ENCODE results near the gene FBN2.
"Not testable (repeated sequence)": the region's sequence is repeated elsewhere in the genome, so short reads cannot be mapped to it uniquely, and the experiment has no call there.

Gene FBN2

DNA sequence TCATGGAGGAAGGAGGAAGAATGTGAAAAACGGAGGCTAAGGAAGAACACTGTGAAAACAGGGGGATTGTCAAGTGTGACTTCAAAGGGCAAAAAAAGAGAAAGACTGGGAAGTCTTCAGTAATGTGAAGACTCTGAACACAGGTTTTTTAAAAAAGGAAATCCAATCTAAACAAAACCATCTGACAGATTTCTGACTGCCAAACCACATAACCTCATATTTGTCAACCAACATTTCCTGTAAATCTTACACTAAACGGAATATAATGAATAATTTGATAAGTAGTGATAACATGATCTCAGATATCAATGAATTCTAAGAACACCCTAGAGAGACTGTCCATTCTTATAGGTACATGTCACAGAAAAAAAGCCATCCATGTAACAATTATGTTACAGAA is 124.7 kb downstream of the FBN2 start:
- DNase-seq, result no peak

DNA sequence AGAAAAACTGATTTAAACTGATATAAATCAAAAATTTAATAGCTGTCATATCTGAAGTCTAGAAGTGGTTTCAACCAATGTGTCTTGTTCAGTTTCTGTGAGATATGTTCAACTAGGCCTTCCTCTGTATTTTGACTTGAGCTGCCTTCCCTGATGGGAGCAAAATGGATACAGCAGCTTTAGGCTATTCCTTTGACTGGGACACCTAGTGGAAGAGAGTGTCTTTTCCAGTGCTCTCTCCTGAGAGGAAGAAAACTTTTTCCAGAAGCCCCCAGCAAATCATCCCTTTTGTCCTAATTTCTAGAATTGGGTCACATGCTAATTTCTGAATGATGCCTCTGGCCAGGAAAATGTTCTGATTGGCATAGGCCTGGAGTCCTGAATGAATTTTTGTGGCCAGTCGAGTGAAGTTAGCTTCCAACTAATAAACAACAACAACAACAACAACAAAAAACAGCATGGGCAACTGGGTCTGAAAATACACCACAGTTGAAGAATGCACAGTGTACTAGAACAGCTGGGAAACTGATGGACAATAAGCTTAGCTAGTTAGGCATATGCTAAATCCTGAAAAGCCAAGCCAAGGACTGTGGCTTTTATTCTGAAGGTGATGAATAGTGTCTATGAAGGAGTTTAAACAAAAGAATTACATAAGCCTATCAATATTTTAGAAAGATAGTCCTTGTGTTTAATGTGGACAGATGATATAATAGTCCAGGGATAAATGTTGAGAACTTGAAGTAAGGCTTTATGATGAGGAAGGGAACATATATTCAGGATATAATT is 125.7 kb downstream of the FBN2 start:
- no peak for DNase-seq

DNA sequence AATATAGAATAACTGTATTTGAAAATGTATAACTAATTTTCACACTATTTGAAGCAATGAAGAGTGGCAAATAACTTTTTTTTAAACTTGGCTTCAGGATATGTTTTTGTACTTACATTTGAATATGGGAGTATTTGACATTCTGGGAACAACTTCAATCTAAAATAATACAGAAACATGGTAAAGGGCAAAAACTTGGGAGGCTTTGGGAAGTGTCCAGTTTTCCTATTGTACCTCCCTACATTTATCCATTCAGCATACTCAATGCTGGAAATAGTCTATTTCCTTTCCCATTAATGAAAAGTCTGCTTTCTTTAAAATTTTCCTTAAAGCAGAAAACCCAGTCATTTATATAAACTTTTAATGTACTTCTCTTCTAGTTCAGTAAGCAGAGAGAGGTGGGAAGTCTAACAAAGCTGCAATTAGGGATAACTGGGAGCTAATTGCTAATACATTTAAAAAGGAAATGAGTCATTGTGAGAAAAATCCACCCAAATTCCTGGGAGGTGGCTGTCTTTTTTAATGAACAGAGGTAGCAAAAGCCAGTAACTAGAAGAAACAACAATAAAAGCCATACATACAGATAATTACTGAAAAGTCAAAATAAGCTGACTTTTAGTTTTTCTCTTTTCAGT is 128.8 kb downstream of the FBN2 start:
- DNase-seq, result no peak

DNA sequence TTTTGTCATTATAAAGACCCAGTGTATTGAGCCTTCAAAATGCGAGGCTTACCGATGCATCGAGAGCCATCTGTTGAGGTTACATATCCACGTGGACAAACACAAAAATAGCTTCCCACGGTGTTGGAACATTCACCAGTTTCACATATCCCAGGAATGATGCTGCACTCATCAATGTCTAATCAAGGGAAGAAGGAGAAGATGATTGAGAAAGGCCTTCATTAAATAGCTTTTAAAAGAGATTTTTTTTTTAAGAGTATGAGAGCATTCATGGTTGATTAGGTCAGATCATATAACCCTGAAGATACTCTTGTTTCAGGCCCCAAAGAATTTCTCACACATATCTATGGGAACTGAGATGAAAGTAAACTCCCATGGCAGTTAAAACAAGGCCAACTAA is 129.4 kb downstream of the FBN2 start:
- no peak for DNase-seq

DNA sequence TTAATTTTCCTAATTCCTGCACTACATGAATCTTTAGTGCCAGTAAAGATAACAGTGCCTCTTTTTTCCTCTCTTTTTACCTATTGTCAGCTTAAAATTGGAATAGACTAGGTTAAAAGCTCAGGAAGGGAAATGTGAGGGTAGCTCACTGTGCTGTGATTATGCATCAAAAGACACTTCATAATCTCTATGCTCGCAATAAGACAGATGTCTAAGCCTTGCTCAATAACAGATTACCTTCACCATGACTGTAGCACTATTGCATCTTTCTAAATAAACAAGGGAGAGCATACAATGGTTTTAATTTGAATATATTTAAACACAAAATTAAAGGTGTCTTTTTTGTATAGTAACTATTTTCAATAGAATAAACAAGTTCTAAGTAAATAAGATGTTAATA is 130.1 kb downstream of the FBN2 start:
- no peak for DNase-seq

DNA sequence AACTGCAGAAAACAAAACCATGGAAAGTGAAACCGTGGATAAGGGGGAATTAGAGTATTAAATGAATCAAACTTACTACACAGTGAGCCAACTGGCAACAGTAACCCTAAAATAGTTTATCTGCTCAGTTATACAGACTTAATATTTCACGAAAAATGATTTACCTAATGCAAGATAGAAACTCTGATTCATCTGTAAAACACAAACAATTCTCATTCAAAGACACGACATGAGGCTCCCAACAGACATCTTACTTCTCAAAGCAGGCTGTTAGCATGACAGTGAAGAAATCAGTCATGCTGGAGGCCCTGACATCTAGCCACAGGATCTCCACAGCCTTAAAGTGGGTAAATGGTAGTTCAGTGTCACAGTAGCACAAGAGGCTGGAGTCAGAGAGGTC is 131.2 kb downstream of the FBN2 start:
- no peak for DNase-seq

DNA sequence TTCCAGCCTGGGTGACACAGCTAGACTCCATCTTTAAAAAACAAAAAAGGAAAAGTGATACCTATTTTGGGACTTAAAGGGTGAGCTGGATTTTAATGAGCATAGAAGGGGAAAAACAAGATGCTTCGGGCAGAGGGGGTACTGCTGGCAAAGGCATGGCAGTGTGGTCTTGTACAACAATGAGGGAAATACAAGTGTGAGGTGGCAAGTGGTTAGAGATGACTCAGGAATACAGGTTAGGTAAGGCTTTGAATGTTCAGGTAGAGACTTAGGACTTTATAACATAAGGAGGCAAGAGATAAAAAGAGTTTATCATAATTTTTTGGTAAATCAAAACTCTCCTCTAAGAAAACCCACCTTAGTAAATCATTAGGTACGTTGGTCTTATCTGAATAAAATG is 132.9 kb downstream of the FBN2 start:
- no peak for DNase-seq

DNA sequence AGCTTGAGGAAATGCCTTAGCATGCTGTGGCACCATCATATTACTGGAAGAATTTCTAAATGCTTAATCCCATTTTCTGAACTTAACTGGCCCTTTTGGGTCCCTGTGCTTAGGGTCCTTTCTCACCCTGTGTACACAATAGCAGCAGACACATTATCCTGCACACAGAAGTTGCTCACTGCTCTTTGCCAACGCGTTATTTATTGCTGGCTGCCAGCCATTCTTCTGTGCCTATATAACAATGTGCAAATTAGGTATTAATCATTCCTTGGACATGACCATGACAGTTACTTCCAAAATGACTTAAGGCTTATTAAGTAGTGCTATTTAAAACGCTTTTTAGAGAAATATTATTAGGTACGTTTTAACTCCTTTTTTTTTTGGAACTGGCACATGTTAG is 134.7 kb downstream of the FBN2 start:
- no peak for DNase-seq

DNA sequence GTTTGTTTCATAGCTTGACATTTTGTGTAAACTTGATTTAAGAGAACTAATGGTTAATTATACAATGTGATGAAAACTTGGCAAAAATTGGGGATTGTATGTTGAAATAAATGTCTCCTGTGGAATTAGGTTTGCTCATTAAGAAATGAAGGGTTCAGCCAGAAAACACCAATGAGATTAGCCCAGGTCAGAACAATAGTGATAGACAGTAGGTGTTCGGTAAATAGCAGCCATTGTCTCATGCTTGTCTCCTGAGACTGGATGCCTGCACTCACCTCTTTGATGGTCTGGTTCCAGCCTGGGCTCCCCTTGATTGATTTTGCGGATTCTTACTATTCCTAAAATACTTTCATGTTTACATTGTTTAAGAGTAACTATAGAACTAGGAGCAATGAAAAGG is 135.5 kb downstream of the FBN2 start:
- DNase-seq, result no peak

DNA sequence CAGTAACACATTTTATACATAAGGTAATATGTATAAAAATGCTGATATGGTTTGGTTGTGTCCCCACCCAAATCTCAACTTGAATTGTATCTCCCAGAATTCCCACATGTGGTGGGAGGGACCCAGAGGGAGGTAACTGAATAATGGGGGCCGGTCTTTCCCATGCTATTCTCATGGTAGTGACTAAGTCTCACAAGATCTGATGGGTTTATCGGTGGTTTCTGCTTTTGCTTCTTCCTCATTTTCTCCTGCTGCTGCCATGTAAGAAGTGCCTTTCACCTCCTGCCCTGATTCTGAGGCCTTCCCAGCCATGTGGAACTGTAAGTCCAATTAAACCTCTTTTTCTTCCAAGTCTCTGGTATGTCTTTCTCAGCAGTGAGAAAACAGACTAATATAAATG is 137.3 kb downstream of the FBN2 start:
- DNase-seq, result not testable (repeated sequence)

DNA sequence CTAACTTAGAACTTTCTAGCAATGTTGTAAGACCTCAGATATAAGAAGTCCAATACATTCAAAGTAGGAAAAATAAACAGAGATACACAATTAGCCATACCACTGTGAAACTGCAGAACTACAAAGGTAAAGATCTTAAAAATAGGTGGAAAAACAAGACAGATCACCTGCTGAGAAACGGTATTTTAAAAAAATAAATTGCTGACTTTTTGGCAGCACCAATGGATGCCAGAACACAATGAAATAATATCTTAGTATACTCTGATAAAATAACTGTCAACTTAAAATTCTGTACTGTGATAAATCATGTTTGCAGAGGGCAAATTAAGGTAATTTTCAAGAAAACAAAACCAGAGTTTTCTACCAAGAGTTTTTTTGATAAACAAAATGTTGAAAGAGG is 138.9 kb downstream of the FBN2 start:
- DNase-seq, result no peak

DNA sequence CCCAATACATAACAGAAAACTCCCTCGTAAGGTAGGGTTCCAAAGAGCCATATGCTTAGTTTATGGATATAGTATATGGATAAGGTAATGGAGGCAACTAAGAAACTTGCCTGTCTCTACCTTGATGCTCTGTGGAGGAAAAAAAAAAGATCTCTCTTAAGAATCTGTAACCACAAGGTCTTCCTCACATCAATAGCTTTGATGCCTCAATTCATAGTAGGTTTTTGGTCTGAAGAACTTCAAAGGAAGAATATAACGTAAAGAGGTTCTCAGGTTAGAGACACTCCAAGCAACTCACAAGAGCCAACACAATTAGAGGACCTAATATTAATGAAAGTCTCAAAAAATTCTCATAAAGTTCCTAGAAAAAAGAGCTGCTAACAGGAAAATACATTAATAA is 140.2 kb downstream of the FBN2 start:
- no peak for DNase-seq

DNA sequence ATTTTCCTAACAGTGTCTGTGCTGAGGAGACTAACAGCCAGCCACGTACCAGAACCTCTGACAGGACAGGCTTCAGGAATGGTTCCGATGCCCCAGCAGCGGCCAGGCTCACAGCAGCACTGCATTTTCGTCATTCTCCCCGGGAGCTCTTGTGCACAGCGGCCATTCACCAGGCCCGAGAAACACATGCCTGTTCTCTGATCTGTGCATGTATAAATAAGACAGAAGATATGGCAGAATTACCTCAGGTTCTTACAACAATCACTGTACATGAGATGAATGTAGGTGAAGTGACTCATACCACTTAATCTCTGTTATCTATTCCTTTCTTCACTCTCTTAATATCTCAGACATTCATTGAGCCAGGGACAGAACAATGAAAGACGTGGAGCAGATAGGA is 143.0 kb downstream of the FBN2 start:
- DNase-seq, result no peak

DNA sequence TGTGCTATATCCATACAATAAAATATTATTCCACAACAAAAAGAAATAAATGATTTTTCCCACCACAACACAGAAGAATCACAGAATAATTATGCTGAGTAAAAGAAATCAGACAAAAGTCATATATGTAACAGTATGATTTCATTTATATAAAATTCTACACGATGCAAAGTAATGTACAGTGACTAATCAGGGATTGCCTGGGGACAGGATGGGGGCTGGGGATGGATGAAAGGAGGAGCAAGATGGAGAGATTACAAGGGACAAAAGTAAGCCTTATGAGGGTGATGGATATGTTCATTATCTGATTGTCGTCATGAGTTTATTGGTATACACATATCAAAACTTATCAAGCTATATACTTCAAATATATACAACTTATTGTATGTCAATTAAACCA is 154.0 kb downstream of the FBN2 start:
- DNase-seq, result no peak

DNA sequence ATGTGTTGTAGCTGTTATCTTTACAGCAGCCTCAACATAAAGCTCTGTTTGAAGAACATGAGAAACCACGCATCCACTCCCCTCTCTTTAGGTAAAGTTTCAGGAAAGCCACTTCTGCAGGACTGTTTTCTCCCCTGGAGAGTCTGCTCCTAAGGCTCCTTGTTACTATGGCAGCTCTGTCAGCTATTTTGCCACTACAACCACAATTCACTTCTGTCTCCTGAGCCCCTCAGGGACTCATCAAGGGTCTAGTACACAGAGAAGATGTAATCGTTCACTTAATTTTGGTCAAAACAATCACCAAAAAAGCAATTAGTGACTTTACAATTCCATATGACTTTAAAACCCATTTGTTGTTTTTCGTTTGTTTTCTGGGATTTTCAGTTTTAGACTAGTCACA is 157.7 kb downstream of the FBN2 start:
- no peak for DNase-seq

DNA sequence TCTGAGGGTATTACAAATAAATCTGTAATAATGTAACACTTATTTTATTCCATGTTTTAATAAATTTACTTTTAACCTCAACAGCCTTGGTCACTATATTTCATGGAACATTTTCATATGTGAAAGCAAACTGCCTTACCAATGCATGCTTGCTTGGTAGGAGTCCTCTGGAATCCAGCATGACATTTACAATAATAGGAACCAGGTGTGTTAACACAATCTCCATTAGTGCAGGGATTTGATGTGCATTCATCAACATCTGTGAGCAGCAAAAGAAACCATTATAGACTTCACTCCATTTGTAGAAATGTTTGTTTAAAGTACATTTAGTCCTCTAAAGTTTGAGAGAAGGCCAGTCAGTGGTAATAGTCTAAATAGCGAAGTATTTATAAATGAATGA is 159.4 kb downstream of the FBN2 start:
- DNase-seq, result no peak

DNA sequence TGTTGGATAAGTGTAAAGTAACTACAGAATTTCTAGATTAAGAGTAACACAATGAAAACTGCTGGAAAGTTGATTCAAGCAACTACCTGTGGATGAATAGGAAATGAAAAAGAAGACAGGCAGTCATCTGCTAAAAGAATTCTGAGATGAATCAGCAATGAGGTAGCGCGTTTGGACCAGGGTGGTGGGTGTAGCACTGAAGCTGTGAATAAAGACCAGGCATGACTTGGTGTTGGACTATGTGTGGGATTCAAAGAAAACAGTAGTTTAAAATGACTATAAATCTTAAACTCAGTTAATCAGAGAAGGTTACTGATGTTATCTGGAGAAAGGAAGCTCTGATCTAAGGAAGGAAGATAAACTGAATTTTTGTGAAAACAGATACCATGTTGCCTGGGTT is 159.8 kb downstream of the FBN2 start:
- DNase-seq, result no peak

DNA sequence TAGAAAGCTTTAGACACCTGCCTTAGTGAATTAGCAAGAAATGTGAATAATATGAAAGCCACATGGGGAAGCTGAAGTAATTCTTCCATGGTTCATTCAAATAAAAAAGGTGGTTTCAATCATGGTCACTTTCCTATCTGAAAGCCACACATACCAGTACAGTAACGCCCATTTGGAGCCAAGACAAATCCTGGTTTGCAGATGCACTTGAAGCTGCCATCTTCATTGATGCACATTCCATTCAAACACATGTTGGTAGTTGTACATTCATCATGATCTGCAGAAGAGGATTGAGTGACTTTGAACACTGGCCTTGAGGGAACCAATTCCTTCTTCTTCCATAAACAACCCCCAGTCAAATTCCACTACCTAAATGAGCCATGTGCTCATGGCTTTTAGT is 161.5 kb downstream of the FBN2 start:
- DNase-seq, result no peak

DNA sequence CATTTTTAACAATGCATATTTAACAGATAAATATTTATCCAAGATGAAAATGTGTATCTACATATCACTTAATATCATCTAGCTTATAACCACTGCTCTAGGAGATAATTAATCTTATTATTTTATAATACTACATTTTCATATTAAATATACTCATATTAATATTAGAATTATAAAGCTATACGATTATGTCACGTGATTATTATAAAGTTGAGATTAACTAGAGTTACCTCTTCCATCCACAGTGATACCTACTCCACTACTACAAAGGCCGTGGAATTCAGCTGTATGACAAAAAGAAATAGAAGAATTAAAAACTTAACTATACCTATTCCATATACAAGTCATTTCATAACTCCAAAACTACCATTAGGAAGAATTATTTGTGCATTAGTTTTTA is 171.9 kb downstream of the FBN2 start:
- DNase-seq, result no peak

DNA sequence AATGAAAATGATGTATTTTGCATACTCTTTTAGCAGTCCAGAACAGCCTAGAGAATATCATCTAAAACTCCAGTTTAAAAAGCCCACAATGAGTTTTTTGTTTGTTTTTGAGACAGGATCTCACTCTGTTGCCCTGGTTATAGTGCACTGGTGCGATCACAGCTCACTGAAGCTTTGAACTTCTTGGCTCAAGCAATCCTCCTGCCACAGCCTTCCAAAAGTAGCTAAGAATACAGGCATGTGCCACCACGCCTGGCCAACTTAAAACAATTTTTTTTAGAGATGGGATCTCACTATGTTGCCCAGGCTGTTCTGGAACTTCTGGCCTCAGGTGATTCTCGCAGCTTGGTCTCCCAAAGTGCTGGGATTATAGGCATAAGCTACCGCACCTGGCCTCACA is 175.7 kb downstream of the FBN2 start:
- DNase-seq, result no peak

DNA sequence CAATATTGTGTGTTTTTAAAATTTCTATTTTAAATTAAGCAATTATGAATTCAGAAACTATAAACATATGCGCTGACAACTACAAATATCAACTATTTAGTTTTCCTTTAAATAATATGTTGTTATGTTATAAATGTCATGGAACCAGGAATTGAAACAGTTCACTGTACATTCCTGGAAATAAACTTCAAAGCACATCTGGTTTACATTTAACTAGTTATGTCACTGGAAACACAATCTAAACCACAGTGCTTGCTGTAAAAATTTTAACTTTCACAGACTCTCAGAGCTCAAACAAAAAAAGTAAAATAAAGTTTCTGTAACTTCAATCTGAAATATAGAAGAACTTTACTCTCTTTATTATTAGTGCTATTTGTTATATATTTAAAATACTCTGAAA is 179.2 kb downstream of the FBN2 start:
- DNase-seq, result no peak

DNA sequence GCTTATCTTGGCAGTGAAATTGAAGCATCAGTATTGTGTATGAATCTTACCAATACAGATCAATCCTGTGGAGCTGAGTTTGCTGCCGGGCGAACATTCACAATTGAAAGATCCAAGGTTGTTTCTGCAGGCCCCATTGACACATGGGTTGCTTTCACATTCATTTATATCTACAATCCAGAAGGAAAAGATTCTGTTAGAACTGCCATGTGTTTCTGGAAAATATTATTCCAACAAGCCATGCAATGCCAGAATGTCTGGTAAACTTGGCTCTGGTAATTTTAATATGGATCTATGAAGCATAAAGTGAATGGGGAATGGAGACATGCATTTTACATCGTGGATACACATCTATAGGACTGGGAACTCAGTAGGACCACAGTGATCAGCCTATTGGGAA is 180.8 kb downstream of the FBN2 start:
- no peak for DNase-seq

DNA sequence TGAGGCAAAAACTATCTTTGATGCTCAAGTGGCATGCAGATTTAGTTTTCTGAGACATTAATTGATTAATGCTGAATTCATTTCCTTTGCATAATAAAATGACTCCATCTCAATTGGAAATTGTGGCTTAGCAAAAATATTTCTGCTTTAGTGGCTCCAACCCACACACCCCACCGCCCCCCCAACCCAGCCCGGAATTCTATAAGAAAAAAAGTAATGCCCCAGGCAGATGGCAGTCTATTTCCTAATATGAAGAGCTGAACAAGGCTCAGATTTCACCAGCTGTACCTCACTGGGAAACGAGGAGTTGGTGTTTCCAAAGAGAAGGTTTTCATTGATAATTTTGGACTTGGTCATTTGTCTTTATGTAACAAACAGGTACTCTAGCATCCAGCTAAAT is 182.1 kb downstream of the FBN2 start:
- no peak for DNase-seq

DNA sequence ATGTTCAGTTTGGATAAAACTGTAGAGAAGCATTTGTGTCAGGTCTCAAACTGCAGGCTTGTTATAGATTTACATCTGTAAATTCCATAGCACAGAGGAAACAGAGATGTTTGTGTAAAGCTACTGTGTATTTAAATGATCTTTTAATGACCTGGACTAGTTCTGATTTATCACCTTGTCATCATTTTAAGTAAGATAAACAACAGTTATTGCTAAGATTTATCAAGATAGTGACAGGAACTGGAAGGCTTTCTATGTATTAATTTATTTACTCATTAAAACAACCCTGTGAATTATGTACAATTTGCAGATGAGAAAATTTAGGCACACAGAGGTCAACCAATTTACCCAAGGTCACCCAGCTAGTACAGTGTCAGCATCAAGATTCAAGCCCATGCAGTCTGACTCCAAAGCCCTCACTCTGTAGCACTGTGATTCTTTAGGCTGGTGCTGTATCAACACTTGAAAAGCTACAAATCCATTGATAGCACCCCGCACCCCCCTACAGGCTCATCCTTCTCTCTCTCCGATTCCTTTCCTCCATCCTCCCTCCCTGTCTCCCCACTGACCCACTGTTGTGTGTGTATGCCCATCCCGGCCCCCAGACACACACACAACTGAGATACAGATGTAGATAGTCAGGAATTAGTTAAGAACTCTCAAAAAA is 184.5 kb downstream of the FBN2 start:
- DNase-seq, result no peak
